Measurements from ENCODE around the gene SLC39A5. TPM values are rescaled to one million over a fixed set of nuclear protein-coding genes. Genes with fewer than 3 reads are reported as not detected.

SLC39A5 gene
- total RNA-seq, 1 experiment from 2014 or later, result not detected

DNA sequence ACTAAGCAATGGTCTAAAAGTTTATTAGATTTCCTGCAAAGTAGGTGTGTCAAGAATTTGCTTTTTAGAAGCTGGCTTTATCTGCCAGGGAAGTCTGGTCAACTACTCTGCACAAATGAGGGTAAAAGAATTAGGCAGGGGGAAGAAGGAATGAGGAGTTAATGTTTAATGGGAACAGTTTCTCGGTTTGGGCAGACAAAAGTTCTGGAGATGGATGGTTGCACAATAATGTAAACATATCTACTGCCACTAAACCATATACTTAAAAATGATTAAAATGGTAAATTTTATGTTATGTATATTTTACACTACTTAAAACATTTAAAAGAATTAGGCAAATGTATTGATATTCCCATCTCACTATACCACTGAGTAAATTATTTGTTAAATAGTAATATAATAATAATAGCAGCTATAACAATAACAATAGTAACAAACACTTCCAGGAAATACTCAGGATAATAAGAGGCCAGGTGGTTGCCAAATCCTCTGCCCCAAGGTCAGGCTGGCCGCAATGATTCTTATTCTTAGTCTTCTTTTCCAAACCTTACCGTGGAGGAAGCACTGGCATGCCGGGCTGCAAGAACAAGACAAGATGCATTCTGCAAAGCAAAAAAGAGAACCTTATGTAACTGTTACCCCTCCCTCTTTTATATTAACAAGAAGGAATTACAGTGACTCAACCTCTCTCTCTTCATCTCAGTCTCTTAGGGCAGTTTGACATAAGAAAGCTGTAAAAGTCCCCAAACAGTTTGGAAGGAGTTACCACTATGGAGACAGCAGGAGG is 56.4 kb downstream of the SLC39A5 start:
- no peaks in the 10 kb centered on the region for H3K79me2 ChIP-seq (ENCODE audit: insufficient read depth, low read length)
- no peaks in the 10 kb centered on the region for H3K23me2 ChIP-seq (ENCODE audit: insufficient read length, low read depth, low read length, poor library complexity, severe bottlenecking)
- peaks cover 27 to 64% (median 46%) of the 10 kb centered on the region in 3 experiments for H3K36me3 Mint-ChIP-seq (ENCODE audit: insufficient read depth in 1 of 3, low read depth in 3 of 3)

More for the DNA sequence above, 56.4 kb downstream of the SLC39A5 start:
- H3K14ac ChIP-seq (ENCODE audit: insufficient read depth, low read length), result no peak overlapping the region
- peak overlapping the region in 1 of 3 experiments; percentile 53; a peak in 1 of 7 replicates for H3K27ac Mint-ChIP-seq
- no peak overlapping the region for H2BK120ac ChIP-seq (ENCODE audit: low read depth, low read length, poor library complexity, severe bottlenecking)
- H3K9ac ChIP-seq (ENCODE audit: extremely low read depth, insufficient read length, low read length), result no peak overlapping the region
- peaks cover 3% of the 10 kb centered on the region for H3K79me1 ChIP-seq (ENCODE audit: insufficient read depth, low read depth, low read length, poor library complexity, severe bottlenecking)
- H3K27ac ChIP-seq (ENCODE audit: insufficient read length, low read depth, low read length), result no peak overlapping the region
- H3K18ac ChIP-seq (ENCODE audit: insufficient read length, low read depth, low read length), result no peak overlapping the region
- H3K27me3 Mint-ChIP-seq (ENCODE audit: low read depth), result no peaks in the 10 kb centered on the region
- peaks cover 0 to 6% of the 10 kb centered on the region in 2 experiments; a peak in 2 of 4 replicates for H3K4me1 Mint-ChIP-seq
- H4K91ac ChIP-seq (ENCODE audit: insufficient read length, low read depth, low read length), result no peak overlapping the region
- no peak overlapping the region for H2BK20ac ChIP-seq (ENCODE audit: low read depth, low read length, poor library complexity, severe bottlenecking)
- H2BK5ac ChIP-seq (ENCODE audit: insufficient read length, low read length), result no peak overlapping the region
- no peak overlapping the region for H2BK12ac ChIP-seq (ENCODE audit: insufficient read length, low read depth, low read length)
- H3K4me3 Mint-ChIP-seq, result no peak overlapping the region
- H2BK15ac ChIP-seq (ENCODE audit: low read depth, low read length), result no peak overlapping the region
- no peaks in the 10 kb centered on the region for H3K27me3 ChIP-seq (ENCODE audit: insufficient read depth, low read length)
- H3K9me3 Mint-ChIP-seq, result no peaks in the 10 kb centered on the region
- H4K20me1 ChIP-seq (ENCODE audit: control insufficient read depth, insufficient read depth, insufficient read length), result no peaks in the 10 kb centered on the region
- H3K4me1 ChIP-seq (ENCODE audit: insufficient read depth, low read length), result 0 out of 2 replicates have a peak, but pooled peaks cover 2% of the 10 kb centered on the region
- H3K4me2 ChIP-seq (ENCODE audit: insufficient read depth, insufficient read length, low read length), result no peak overlapping the region
- H3K56ac ChIP-seq (ENCODE audit: insufficient read length, low read depth, low read length), result no peak overlapping the region
- no CpG with 5 or more reads among the region's 4 CpGs for WGBS (ENCODE audit: extremely low coverage, insufficient read length, low lambda C conversion rate)
- H2AFZ ChIP-seq (ENCODE audit: low read length), result no peak overlapping the region
- no peak overlapping the region for H2AK5ac ChIP-seq (ENCODE audit: insufficient read length, low read length)
- H3T11ph ChIP-seq (ENCODE audit: low read length), result no peak overlapping the region
- no peak overlapping the region for H3K4ac ChIP-seq (ENCODE audit: low read depth, low read length)
- H4K8ac ChIP-seq (replicated peaks; ENCODE audit: insufficient read length, low read depth, low read length), result no peak overlapping the region
- TF ChIP-seq CTCF (conservative IDR thresholded peaks at IDR 0.05), result no peak
- no peaks in the 10 kb centered on the region for H3K9me3 ChIP-seq (ENCODE audit: control insufficient read depth, low read depth, low read length)
- H3K23ac ChIP-seq (ENCODE audit: insufficient read length, low read depth, low read length), result no peak overlapping the region
- no peak for DNase-seq
- H4K5ac ChIP-seq (ENCODE audit: insufficient read length, low read depth, low read length), result no peak overlapping the region

Other genes starting within 250 kb of the SLC39A5 start
- gene SUOX, start 232.8 kb upstream of the SLC39A5 start, total RNA-seq (2021), result 21.0 and 21.5 TPM in 2 replicates
- 13.0 and 13.9 TPM in 2 replicates for gene IKZF4, start 209.0 kb upstream of the SLC39A5 start, total RNA-seq (2021)
- gene RPS26, start 188.1 kb upstream of the SLC39A5 start, total RNA-seq (2021), result 51.9 and 53.5 TPM in 2 replicates
- 51.2 and 56.5 TPM in 2 replicates for gene ERBB3, start 149.9 kb upstream of the SLC39A5 start, total RNA-seq (2021)
- 248 TPM in 2 replicates for gene PA2G4, start 125.5 kb upstream of the SLC39A5 start, total RNA-seq (2021)
- 4,637 and 4,685 TPM in 2 replicates for gene RPL41, start 113.4 kb upstream of the SLC39A5 start, total RNA-seq (2021)
- 8.9 and 9.4 TPM in 2 replicates for gene ZC3H10, start 111.8 kb upstream of the SLC39A5 start, total RNA-seq (2021)
- gene ESYT1, start 101.8 kb upstream of the SLC39A5 start, total RNA-seq (2021), result 111 and 112 TPM in 2 replicates
- 165 and 168 TPM in 2 replicates for gene MYL6B, start 77.5 kb upstream of the SLC39A5 start, total RNA-seq (2021)
- gene MYL6, start 71.7 kb upstream of the SLC39A5 start, total RNA-seq (2021), result 1,181 and 1,197 TPM in 2 replicates
- gene SMARCC2, start 40.6 kb upstream of the SLC39A5 start, total RNA-seq (2021), result 85.0 and 86.9 TPM in 2 replicates
- 60.8 and 64.8 TPM in 2 replicates for gene RNF41, start 8.1 kb upstream of the SLC39A5 start, total RNA-seq (2021)
- gene NABP2, start 5.7 kb upstream of the SLC39A5 start, total RNA-seq (2021), result 48.7 and 49.0 TPM in 2 replicates
- gene ANKRD52, start 28.3 kb downstream of the SLC39A5 start, total RNA-seq (2021), result 33.4 and 34.6 TPM in 2 replicates
- gene COQ10A, start 36.9 kb downstream of the SLC39A5 start, total RNA-seq (2021), result 24.8 and 26.1 TPM in 2 replicates
- gene CS, start 70.3 kb downstream of the SLC39A5 start, total RNA-seq (2021), result 250 and 253 TPM in 2 replicates
- 203 and 221 TPM in 2 replicates for gene CNPY2, start 85.9 kb downstream of the SLC39A5 start, total RNA-seq (2021)
- 35.4 and 40.8 TPM in 2 replicates for gene PAN2, start 103.9 kb downstream of the SLC39A5 start, total RNA-seq (2021)
- 1.5 and 2.0 TPM in 2 replicates for gene IL23A, start 108.8 kb downstream of the SLC39A5 start, total RNA-seq (2021)
- 47.8 and 49.9 TPM in 2 replicates for gene STAT2, start 130.1 kb downstream of the SLC39A5 start, total RNA-seq (2021)
- gene APOF, start 132.8 kb downstream of the SLC39A5 start, total RNA-seq (2021), result not detected in 2 replicates
- 64.9 and 68.0 TPM in 2 replicates for gene TIMELESS, start 219.4 kb downstream of the SLC39A5 start, total RNA-seq (2021)
- gene MIP, start 224.6 kb downstream of the SLC39A5 start, total RNA-seq (2021), result 0.17 TPM in 1 of 2 replicates, not detected in the other
- 4.2 and 4.9 TPM in 2 replicates for gene SPRYD4, start 238.5 kb downstream of the SLC39A5 start, total RNA-seq (2021)

All from H9 (cell line).